CD4-positive, alpha-beta T cell treated with Interleukin-12 subunit alpha and Interleukin-12 subunit beta, for 1 hour (primary cell): ENCODE data around the gene TBCCD1.
"Not testable (repeated sequence)": the region's sequence is repeated elsewhere in the genome, so short reads cannot be mapped to it uniquely, and the experiment has no call there.

Experiments used
- DNase-seq: peaks from one replicate; pipeline ENCODE4 v3.0.0-alpha.2; 2020

The TBCCD1 gene

GRCh38 chr3:186596568-186597287 lies 29.6 kb upstream of the TBCCD1 start:
- no peak for DNase-seq

GRCh38 chr3:186594591-186595113 lies 27.5 kb upstream of the TBCCD1 start:
- DNase-seq, result no peak

- no peak for DNase-seq
Measured at GRCh38 chr3:186593862-186594261, 26.7 kb upstream of the TBCCD1 start.

- no peak for DNase-seq
Measured at GRCh38 chr3:186592682-186593081, 25.5 kb upstream of the TBCCD1 start.

- no peak for DNase-seq
Measured at GRCh38 chr3:186590580-186591295, 23.6 kb upstream of the TBCCD1 start.

- peak; percentile 22 for DNase-seq
Measured at GRCh38 chr3:186589856-186590579, 22.9 kb upstream of the TBCCD1 start.

GRCh38 chr3:186589121-186589520 lies 22.0 kb upstream of the TBCCD1 start:
- no peak for DNase-seq

GRCh38 chr3:186588632-186589031 lies 21.5 kb upstream of the TBCCD1 start:
- DNase-seq, result no peak

GRCh38 chr3:186587183-186587582 lies 20.0 kb upstream of the TBCCD1 start:
- DNase-seq, result no peak

GRCh38 chr3:186586245-186586644 lies 19.1 kb upstream of the TBCCD1 start:
- DNase-seq, result not testable (repeated sequence)

- DNase-seq, result no peak
Measured at GRCh38 chr3:186583831-186584230, 16.7 kb upstream of the TBCCD1 start.

- no peak for DNase-seq
Measured at GRCh38 chr3:186582541-186582940, 15.4 kb upstream of the TBCCD1 start.

GRCh38 chr3:186580785-186581184 lies 13.6 kb upstream of the TBCCD1 start:
- no peak for DNase-seq

GRCh38 chr3:186577521-186577920 lies 10.4 kb upstream of the TBCCD1 start:
- no peak for DNase-seq

- DNase-seq, result no peak
Measured at GRCh38 chr3:186571644-186572013, 4.5 kb upstream of the TBCCD1 start.

- DNase-seq, result no peak
Measured at GRCh38 chr3:186570941-186571643, 4.0 kb upstream of the TBCCD1 start.

- peak; percentile 99 for DNase-seq
Measured at GRCh38 chr3:186570096-186570940, 3.2 kb upstream of the TBCCD1 start, which contains the start of gene DNAJB11. DNAJB11 (plus strand) TSS chr3:186570720; CDS start chr3:186570898, 178 bp downstream.

GRCh38 chr3:186569779-186570095 lies 2.6 kb upstream of the TBCCD1 start:
- no peak for DNase-seq

- not testable (repeated sequence) for DNase-seq
Measured at GRCh38 chr3:186569361-186569760, 2.2 kb upstream of the TBCCD1 start.

GRCh38 chr3:186566772-186567071 lies 417 bp downstream of the TBCCD1 start:
- no peak for DNase-seq

GRCh38 chr3:186564586-186564985 lies 2.6 kb downstream of the TBCCD1 start:
- DNase-seq, result no peak

GRCh38 chr3:186552408-186553031 lies 14.6 kb downstream of the TBCCD1 start:
- DNase-seq, result no peak
